Transverse colon (tissue), 4 donors: ENCODE measurements around the gene OS9.

Source experiments
- CTCF ChIP-seq, 5 experiments: fragments of 200-600 bp in 3 of 5; fragments of 450-650 bp in 2 of 5; sonication (generic) in 3 of 5; IDR thresholded peaks; 1 replicate in 2 of 5; 2 replicates in 3 of 5; pipeline ENCODE4 v1.5.1; 2016 to 2017; ENCODE audit warnings: antibody characterized with exemption in 5 of 5, inconsistent platforms in 3 of 5, mild to moderate bottlenecking in 2 of 5, moderate library complexity in 1 of 5
- POLR2AphosphoS5 ChIP-seq, 3 donors: sonication (generic); formaldehyde crosslinking; IDR thresholded peaks; one replicate each; pipeline ENCODE4 v1.6.1; 2016; ENCODE audit warnings: antibody characterized with exemption in 3 of 3

- TF ChIP-seq POLR2AphosphoS5 (IDR thresholded peaks at IDR 0.05) (no peak), CTCF (IDR thresholded peaks at IDR 0.05) (no peak)
Observed at GRCh38 chr12:57724003-57724935, 30.3 kb downstream of the OS9 start.
